CD4-positive, alpha-beta T cell treated with Interleukin-6 at 100 ng/mL for 8 hours (primary cell): ENCODE measurements around the gene NLGN3.

Source experiments
- DNase-seq: peaks from one replicate; pipeline ENCODE4 v3.0.0-alpha.2; 2020; ENCODE audit warnings: mixed read lengths, low spot score

The NLGN3 gene

DNA sequence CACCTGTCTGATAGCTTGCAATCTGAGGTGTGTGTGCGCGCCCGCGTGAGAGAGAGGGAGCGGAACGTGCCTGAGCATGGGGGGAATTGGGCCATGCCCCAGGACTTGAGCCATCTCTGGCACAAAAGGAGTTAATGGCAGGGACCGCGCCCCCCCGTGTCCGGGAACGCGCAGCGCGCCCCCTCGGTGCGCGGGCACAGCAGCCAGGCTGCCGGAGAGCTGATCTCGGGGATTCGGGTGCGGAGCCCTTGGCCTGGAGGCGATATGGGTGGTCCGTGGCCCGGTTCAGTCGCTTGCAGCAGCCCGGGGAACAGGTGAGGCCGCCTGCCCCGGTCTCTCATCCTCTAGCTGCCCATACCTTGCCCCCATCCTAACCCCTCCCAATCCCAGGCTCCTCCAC, at the start of gene NLGN3:
TSS of gene NLGN3 (plus strand) at position 191 of the 400 bp plus-strand sequence. CDS start 2,909 bp downstream, outside the sequence.
- DNase-seq, result no peak

- no peak for DNase-seq
Measured at GRCh38 chrX:71095033-71095432, 49.6 kb upstream of the NLGN3 start.

DNA sequence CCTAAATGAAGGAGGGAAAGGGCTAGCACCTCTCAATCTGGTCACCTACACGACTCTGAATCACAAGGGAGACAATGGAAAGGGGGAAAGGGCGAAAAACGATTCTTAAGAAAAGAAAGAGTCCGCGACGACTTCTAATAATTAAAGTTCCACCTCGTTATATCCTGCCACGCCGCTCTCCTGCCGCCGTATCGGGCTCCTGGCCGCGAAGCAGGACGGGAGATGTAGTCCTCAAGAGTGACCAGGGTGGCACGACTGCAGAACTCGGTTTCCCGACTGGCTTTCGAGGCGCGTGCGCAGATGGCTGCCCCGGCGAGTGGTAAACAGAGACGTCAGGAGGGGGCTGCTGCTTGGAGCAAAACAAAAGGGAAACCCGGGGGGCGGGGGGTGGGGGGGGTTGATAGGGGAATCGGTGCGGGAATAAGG, 49.1 kb upstream of the NLGN3 start, which contains the start of gene FOXO4:
TSS of gene FOXO4 (plus strand) at position 297 of the 426 bp plus-strand sequence. CDS start 678 bp downstream, outside the sequence.
- peak; percentile 91 for DNase-seq

- no peak for DNase-seq
Measured at GRCh38 chrX:71095981-71096759, 48.5 kb upstream of the NLGN3 start.

- DNase-seq, result no peak
Measured at GRCh38 chrX:71096760-71097032, 47.9 kb upstream of the NLGN3 start.

- peak; percentile 82 for DNase-seq
Measured at GRCh38 chrX:71098302-71098701, 46.3 kb upstream of the NLGN3 start.

- DNase-seq, result no peak
Measured at GRCh38 chrX:71098951-71099506, 45.6 kb upstream of the NLGN3 start.

DNA sequence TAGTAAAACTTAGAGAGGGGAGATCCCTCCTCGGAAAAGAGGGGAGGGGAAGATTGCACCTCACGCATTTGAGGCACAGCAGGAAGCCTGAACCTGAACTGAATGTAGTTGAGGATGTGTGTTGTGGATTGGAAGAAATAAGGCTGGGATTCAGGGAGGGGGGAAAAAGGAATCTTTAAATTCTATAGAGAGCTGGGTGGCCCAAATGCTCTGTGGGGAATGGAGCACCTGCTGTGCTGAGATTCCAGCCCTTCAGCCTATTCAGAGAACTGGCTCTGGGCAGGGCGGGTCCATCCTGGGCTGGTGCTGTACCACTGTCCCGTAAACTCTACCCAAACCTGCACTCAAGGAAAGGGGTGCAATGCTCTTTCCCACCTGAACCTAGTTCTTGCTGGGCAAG, 44.9 kb upstream of the NLGN3 start:
- no peak for DNase-seq

DNA sequence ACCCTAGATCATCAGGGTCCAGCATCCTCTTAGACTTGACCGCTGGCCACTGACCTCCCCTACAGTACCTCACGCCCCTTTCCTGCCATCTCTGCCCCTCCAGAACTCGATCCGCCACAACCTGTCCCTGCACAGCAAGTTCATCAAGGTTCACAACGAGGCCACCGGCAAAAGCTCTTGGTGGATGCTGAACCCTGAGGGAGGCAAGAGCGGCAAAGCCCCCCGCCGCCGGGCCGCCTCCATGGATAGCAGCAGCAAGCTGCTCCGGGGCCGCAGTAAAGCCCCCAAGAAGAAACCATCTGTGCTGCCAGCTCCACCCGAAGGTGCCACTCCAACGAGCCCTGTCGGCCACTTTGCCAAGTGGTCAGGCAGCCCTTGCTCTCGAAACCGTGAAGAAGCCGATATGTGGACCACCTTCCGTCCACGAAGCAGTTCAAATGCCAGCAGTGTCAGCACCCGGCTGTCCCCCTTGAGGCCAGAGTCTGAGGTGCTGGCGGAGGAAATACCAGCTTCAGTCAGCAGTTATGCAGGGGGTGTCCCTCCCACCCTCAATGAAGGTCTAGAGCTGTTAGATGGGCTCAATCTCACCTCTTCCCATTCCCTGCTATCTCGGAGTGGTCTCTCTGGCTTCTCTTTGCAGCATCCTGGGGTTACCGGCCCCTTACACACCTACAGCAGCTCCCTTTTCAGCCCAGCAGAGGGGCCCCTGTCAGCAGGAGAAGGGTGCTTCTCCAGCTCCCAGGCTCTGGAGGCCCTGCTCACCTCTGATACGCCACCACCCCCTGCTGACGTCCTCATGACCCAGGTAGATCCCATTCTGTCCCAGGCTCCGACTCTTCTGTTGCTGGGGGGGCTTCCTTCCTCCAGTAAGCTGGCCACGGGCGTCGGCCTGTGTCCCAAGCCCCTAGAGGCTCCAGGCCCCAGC, 43.8 kb upstream of the NLGN3 start:
- DNase-seq, result no peak

DNA sequence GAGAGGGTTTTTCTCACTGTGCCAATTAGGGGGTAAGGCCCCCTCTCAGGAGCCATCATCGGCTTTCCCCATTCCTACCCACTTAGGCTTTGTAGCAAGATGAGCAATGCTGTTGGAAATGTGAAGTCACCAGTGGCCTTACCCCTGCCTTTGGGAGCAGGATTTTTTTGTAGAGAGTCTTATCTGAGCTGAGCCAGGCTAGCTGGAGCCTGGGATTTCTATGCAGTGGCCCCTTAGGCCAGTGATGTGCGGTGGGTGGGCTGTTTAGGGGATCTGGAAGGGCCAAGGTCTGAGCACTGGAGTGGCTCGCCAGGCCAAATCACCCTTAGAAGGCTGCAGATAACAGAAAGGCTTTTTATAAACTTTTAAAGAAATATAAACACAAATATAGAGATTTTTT, 42.3 kb upstream of the NLGN3 start:
- no peak for DNase-seq

- peak; percentile 65 for DNase-seq
Measured at GRCh38 chrX:71103110-71103983, 41.3 kb upstream of the NLGN3 start.

DNA sequence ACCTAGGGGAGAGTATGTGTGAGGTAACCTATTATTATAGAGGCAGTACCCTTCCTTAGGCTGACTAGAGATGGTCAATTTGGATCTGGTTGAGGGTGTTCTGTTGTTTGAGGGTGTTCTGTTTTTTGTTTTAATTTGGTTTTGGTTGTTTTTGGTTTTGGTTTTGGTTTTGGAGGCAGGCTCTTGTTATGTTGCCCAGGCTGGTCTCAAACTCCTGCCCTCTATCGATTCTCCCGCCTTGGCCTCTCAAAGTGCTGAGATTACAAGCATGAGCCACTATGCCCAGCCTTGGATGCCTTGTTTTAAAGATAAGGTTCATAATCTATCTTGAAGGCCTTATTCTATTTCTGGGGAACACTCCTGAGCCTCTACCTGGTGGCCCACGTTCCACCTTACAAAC, 39.0 kb upstream of the NLGN3 start:
- no peak for DNase-seq

GRCh38 chrX:71106427-71106826, 38.2 kb upstream of the NLGN3 start, which contains the start of gene CXorf65:
TSS of gene CXorf65 (minus strand) at chrX:71106740. CDS start at chrX:71106556, 184 bp downstream.
- peak; percentile 23 for DNase-seq

- no peak for DNase-seq
Measured at GRCh38 chrX:71107245-71107644, 37.4 kb upstream of the NLGN3 start.

DNA sequence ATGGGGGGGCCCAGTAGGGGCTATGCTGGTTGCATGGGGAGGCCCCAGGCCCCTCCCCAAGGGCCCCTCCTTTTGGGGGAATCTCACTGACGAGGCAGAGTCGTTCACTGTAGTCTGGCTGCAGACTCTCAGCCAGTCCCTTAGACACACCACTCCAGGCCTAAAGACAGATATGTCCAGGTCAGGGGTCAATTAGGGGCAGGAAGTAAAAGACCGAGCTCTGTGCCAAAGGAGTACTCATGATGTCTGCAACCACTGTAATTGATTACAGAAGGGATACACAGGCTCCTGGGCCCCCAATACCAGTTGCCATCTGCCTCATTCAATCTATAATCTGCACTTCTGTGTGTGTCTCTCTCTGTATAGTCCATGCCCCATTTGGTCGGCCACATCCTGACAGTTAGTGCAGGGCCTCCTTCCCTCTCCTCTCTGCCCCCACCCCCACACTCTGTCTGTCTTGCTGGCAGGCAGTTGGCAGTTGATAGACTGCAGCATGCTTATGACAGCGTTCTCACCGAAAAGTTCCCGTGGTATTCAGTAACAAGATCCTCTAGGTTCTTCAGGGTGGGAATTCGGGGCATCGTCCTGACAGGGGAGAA, 36.8 kb upstream of the NLGN3 start:
- peak; percentile 52 for DNase-seq

GRCh38 chrX:71109051-71109450, 35.6 kb upstream of the NLGN3 start:
- no peak for DNase-seq

DNA sequence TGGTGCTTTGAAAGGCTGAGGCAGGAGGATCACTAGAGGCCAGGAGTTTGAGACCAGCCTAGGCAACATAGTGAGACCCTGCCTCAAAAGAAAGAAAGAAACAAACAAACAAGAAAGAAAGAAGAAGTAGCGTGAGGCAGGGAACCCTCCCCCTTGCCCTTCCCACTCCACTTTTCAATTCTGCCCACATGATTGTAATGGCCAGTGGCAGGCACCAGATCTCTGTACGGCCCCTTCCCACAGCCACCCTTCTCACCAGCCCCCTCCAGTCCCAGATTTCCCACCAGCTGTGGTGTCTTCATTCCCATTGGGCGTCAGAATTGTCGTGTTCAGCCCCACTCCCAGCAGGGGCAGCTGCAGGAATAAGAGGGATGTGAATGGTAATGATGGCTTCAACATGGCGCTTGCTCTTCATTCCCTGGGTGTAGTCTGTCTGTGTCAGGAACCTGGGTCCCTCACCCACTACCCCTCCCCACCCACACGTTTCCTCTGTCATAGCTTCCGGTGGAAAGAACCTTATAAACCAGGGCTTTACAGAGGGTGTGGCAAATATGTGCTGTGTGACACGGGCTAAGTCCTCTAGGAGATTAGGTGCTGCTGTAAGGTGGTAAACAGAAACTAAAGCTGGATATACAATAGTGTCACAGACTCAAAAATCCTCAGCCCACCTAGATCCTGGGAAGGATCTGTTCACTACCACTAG, 33.3 kb upstream of the NLGN3 start, which contains the start of gene IL2RG:
TSS of gene IL2RG (minus strand) at position 437 of the 703 bp plus-strand sequence. CDS start at position 399, 38 bp downstream.
- peak; percentile 89 for DNase-seq

DNA sequence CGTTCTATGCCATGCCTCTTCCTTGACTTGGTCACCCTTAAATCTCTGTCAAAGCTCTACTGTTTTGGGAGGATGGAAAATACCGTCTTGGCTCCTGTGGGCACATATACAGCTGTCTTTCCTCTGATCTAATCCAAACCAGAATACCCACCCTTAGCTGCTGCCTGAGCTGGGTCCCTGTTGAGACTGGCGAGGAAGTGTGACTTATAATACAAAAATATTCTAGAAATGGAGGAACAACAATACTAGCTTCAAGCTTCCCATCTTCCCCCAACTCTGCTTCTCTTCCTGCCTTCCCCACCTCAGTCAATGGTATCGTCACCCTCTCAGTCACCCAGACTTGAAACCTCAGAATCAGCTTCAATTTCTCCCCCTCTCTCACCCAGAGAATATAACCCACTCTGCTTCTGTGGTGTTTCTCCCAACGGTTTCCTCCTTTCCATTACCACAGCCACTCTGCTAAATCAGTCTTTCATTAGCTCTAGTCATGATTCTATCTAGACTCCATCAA, 32.7 kb upstream of the NLGN3 start:
- peak; percentile 40 for DNase-seq

GRCh38 chrX:71117358-71117757, 27.3 kb upstream of the NLGN3 start:
- no peak for DNase-seq
